HG03095 (cell line): ENCODE results near the gene HOXC13.

Experiments used
- ATAC-seq: cut with Tn5 transposase; IDR thresholded peaks from one replicate; pipeline ENCODE4 v1.9.1; 2021; ENCODE audit warnings: moderate library complexity; ENCODE audit not compliant: unreplicated experiment

HOXC13 gene

DNA sequence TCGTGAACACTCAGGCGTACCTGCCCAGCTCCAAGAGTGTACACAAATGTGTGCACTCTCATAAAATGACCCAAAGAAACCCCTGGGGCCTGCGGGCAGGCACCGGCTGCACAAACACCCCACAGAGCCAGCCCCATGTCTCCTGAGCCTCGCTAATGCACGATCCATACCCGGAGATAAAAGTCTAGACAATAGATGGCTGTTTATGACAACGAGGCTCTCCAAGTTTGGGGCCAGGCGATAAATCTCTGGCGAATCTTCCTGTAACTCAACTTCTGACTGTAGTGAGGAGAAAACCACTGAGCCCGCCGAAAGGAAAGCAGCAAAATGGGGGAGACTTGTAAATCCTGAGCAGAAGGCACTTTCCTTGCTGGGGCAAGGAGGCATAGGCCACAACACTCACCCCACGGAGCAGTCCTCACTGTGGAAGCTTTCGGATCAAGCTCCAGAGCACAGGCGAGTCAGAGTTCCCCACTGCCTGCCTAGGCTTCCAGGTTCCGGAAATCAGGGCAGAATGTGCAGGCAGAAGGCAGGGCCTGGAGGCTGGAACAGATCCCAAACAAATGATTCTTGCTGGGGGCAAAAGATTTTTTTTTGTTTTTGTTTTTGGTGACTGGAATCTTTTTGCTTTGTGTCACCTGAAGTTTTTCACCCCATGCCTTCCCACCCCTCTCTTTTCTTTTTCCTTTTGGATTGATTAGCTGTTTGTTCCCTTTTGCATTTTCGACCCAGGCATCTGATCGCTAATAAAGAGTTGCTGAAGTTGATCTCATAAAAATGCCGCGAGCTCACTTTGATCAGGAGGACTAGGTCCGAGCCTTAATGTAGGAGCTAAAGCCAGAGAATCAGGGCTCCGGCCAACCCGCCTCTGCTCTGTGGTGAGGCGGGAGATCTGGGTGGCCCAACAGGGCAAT lies 29.8 kb downstream of the HOXC13 start:
- no peak for ATAC-seq

- ATAC-seq = no peak
Measured at GRCh38 chr12:53969588-53970259, 31.1 kb downstream of the HOXC13 start.

DNA sequence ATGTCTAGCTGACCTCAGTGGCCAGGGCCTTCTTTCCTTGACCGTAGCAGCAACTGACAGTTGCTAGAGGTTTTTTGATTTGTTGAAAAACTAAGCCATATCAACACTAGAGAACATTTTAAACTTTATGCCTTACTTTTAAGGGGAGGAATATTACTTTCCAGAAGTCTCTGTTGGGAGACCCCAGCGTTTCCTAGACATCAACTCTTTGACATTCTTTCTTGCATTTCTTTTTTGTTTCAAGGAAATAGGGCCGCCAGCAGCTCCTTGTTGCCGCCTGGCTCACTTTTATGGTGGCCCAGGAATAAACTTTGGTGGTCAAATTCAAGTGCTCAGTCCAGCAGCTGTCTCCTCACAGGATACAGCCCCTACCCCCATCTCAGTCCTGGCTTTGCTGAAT lies 31.8 kb downstream of the HOXC13 start:
- ATAC-seq = no peak

DNA sequence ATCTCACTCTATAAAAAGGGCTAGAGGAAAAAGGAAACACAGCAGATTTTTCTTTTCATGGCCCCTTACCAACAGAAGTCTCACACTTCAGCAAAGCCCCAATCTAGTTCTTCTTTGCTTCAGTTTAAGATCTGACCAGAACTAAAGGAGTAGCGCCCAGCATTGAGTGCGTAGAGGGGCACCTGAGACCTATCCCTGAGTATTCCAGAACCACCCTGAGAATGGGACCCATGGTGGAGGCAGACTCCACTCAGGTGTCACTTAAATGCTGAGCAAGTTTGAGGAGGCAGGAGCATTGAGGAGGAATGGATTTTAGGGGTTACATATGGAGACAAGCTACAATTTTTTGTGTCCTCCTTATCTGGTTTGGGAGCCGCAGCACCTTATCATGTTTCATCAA lies 32.5 kb downstream of the HOXC13 start:
- ATAC-seq = no peak

GRCh38 chr12:53971686-53972085 lies 33.1 kb downstream of the HOXC13 start:
- no peak for ATAC-seq

DNA sequence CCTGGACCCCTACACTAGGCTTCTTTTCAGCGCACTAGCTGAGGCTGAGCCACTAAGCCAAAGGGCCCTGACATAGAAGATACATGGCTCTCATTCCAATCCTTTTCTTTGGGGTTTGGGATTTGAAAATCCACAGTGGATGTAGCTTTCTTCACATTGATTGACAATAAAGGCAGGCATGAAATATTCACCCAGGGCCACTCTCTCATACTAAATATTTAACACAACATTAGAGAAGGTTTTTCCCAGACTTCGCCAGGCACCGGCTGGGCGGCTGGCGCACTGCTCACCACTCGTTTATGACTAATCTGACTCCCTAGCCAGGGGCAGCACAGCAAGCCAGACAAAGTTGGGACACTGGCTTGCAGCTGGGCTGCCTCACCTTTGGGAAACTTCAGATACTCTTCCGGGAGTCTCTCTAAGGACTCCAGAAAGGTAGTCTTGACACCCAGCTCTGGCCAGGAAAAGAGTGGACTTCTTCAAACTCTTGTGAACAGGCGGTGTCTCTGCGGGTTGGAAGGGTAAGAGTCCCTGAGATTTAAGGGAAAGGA lies 33.6 kb downstream of the HOXC13 start:
- no peak for ATAC-seq

- no peak for ATAC-seq
Measured at GRCh38 chr12:53972722-53973235, 34.1 kb downstream of the HOXC13 start, which contains the start of gene HOXC11. Gene HOXC11 (plus strand): TSS chr12:53973126. CDS start chr12:53973242, 116 bp downstream.

GRCh38 chr12:53973236-53974042 lies 34.8 kb downstream of the HOXC13 start:
- no peak for ATAC-seq

DNA sequence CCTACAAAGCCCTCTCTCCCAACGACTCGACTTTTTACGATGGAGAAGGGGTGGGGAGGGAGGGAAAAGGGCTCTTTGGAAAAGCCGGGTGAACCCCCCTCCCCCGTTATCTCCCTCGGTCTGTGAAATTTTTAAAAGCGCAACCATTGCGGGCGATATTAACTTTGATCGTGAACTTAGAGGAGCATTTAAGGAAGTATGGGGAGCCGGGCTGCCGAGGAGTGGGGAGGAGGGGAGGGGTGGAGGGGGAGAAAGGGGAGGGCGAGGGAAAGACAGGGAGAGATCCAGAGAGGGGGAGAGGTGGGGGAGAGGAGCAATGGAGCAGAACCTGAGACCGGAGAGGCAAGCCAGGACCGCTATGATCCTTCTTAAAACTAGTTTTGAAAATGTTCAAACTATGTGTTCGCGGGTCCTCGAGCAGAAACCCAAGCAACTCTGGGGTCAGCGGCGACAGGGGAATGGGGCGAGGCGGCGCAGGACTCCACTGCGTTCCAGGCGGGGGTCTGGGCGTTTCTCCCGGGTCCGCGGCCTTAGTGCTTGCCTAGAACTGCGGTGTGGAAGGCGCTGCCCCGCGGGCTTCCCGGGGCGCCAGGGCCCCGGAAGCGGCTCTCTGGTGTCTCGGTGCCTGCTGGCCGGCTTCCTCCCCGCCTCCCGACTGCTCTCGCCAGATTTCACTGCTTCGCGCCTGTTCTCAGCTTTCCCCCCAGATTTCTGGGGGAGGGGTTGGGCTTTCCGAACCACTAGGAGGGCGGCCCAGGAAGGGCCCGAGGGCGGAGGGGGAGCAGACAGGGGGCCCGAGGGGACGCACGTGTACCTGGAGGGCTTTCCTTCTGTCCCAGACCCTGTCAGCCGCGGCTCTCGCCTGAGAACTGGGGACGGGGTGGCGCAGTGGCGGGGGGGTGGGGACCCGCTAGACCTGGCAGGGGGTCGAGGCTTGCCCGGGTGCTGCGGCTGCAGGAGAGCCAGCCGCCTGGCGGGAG lies 35.7 kb downstream of the HOXC13 start, which contains the start of gene HOTAIR:
HOTAIR (minus strand) TSS at position 871 of the 980 bp plus-strand sequence.
- no peak for ATAC-seq

DNA sequence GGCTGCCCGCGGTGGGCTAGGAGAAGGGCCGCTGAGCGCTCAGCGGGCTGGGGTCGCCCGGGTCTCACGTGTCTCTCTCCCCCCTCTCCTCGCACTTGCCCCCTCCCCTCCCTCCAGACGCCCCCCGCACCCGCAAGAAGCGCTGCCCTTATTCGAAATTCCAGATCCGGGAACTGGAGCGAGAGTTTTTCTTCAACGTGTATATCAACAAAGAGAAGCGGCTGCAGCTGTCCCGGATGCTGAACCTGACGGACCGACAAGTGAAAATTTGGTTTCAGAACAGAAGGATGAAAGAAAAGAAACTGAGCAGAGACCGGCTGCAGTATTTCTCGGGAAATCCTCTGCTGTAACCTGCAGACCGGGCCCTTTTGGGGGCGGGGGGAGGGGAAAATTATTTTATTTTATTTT lies 36.4 kb downstream of the HOXC13 start:
- no peak for ATAC-seq

DNA sequence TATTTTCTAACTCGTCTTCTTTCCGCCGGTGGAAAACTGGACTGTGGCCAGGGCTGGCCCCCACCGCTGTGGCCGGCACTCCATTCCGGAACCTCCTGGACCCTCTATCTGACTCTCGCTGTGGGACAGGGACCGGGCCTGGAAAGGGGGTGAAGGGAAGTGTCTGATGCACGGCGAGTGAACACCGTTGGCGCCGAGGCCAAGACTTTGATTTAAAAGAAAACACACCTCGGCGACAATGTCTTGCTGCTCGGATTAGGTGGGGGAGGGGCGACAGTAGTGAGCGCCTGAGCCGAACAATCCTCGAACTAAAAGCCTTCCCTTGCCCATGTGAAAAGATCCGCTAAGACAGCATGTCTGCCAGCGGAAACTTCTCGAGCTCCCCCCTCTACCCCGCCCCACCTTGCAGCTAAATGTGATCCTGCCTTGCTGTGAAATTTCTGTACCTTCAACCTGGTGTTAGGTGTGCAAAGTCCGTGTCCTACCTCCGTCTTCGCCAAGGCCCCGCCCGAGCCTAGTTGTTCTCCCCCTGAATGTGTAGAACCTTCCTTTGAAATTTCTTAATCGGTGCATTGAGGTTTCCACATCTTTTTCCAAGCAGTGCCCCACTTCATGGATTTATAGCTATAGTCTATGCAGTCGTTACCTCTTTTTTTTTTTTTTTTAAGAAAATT lies 37.0 kb downstream of the HOXC13 start:
- no peak for ATAC-seq

- ATAC-seq = no peak
Measured at GRCh38 chr12:53976172-53976822, 37.7 kb downstream of the HOXC13 start.

DNA sequence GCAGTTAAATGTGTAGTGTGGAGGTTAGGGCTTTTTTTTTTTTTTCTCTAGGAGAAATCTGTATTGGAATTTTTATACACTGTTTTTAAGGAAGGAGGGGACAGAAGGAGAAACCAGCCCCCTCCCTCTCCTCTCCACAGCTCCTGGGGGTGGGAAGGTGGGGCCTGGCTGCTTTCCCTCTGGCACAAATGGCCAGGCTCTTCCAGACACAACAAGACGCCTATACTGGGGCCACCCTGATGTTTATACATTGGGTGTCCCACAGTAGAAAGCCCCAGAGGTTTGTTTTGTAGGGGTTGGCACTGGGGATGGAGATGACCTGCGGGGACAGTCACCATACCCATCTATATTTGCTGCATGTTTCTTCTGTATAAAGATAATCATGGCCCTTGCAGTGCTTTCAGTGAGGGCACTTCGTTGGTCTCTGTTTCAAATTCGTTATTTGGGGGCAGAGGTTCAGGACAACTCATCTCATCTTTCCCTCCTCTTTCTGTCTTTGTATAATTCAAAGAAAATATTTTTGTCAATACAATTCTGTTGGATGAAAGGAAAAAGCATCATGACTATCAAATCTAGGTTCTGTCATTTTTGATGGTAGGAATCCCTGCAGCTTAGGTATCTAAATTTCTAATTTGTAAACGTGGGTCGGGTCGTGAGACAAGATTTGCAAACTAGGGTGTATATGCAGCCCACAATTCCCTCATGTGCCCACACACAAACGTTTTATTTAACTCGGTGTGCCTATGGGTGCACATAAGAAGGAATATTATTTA lies 38.4 kb downstream of the HOXC13 start:
- ATAC-seq = no peak

DNA sequence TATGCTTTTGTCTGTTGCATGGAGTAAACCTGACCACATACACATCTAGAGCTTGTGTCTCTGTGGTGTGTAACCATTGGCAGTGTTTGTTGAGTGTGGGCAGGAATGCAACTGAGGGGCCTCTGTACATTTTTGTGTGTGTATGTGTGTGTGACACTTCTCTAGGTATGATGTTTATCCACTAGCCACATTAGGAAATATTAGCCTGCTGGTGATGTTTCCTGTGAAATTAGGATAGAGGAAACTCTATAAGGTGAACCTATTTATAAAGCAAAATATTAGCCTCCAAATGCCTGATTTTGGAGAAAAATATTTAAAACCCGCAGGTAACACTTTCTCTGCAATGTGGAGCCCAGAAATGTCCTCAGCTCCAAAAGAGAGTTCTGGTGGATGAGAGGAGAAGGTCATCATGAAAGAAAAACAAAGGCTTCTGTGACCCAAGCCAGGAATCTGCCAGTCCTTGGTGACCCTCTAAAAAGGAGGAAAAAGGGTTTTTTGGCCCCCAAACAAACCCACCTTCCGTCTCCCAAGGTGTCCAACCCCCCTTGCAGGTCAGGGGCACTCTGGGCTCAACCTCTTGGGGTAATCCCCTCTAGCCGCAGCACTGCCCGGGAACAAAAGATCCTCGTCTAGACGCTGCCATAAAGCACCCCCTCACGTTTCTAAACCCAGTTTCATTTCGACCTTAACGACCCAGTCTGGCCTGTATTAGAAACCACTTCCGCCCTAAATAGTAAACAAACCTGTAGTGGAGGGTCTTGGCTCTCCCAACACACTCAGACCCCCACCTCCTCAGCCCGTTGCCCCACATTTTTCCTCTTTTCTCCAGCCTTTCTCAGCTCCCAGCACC lies 39.2 kb downstream of the HOXC13 start:
- ATAC-seq = no peak

DNA sequence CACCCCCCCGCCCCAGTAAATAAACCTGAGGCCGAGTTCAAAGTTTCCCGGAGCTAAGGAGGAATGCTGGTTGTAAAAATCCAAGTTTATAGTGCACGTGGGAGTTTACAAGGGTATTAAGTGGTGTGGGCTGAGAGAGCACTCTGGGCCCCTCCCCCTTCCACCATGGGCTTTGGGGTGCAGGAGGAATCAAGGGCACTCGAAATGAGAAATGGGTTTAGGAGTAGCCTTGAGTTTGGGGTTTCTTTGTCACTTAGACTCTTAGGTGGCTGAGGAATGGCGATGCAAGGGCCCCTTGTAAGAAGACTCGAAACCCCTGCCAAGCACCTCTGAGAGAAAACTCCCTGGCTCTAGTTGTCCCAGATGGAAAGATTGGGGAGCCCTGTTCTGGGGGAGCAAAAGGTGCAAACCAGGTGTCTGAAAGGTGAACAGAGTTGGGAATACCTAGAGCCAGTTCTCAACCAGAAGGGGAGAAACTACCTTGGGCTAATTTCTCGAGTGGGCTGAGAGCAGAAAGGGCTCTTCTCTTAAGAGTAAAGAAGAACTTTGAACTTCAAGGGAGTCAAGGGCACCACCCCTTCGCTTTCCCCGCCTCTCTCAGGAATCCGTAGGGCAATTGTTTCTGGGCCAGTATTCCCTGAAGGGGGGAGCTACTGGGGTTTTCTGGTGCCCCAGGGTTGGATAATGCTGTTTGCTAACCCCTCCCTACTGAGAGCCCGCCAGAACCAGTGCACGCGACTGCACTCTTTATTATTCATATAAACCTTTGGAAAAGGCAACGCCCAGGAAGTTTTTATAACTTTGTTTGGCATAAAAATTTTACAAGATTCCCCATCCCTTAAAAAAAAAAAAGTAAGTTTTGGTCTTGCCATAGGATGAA lies 40.1 kb downstream of the HOXC13 start:
- ATAC-seq = no peak
